Trophoblast cell (in vitro differentiated cells and primary cell): ENCODE data around the gene ZNF580.
A peak's percentile ranks its signal among the peaks of the same experiment; 100 is the strongest.

Experiments
- DNase-seq, 2 donors: peaks; one replicate each; pipeline ENCODE4 v3.0.0-alpha.2; 2016
- H2AFZ ChIP-seq: 2 replicates; pipeline ENCODE4 v1.6.1; 2013; ENCODE audit warnings: low read length, moderate library complexity, mild to moderate bottlenecking; ENCODE audit not compliant: insufficient read depth, poor library complexity
- H2AK5ac ChIP-seq: 2 replicates; pipeline ENCODE4 v1.6.1; 2013; ENCODE audit warnings: mild to moderate bottlenecking, low read length
- H2BK120ac ChIP-seq: 2 replicates; pipeline ENCODE4 v1.6.1; 2013; ENCODE audit warnings: low read length, mild to moderate bottlenecking, moderate library complexity; ENCODE audit not compliant: insufficient read depth, poor library complexity
- H2BK12ac ChIP-seq: 2 replicates; pipeline ENCODE4 v1.6.1; 2013; ENCODE audit warnings: mild to moderate bottlenecking, low read length, moderate library complexity
- H2BK5ac ChIP-seq: 2 replicates; pipeline ENCODE4 v1.6.1; 2013; ENCODE audit warnings: low read length, low read depth, moderate library complexity, mild to moderate bottlenecking; ENCODE audit not compliant: poor library complexity
- H3K14ac ChIP-seq: 2 replicates; pipeline ENCODE4 v1.6.1; 2013; ENCODE audit warnings: mild to moderate bottlenecking, low read length
- H3K18ac ChIP-seq: 2 replicates; pipeline ENCODE4 v1.6.1; 2013; ENCODE audit warnings: mild to moderate bottlenecking, low read length
- H3K23ac ChIP-seq: 2 replicates; pipeline ENCODE4 v1.6.1; 2013; ENCODE audit warnings: low read length
- H3K27ac ChIP-seq: 2 replicates; pipeline ENCODE4 v1.5.1; 2013; ENCODE audit warnings: low read depth, mild to moderate bottlenecking, inconsistent platforms, low read length, moderate library complexity
- H3K27me3 ChIP-seq: 2 replicates; pipeline ENCODE4 v1.6.1; 2013; ENCODE audit warnings: inconsistent platforms, mild to moderate bottlenecking, low read length, moderate library complexity; ENCODE audit not compliant: insufficient read depth
- H3K36me3 ChIP-seq, 2 experiments: 1 replicate in 1 of 2; 2 replicates in 1 of 2; pipeline ENCODE4 v1.6.1; 2013; ENCODE audit warnings: low read length in 2 of 2, mild to moderate bottlenecking in 2 of 2, moderate library complexity in 1 of 2; ENCODE audit not compliant: insufficient read depth in 2 of 2, control insufficient read depth in 1 of 2
- H3K4ac ChIP-seq: 2 replicates; pipeline ENCODE4 v1.6.1; 2013; ENCODE audit warnings: low read depth, mild to moderate bottlenecking, low read length, moderate library complexity
- H3K4me1 ChIP-seq, 2 experiments: 1 replicate in 1 of 2; 2 replicates in 1 of 2; pipeline ENCODE4 v1.6.1; 2013; ENCODE audit warnings: low read length in 2 of 2, mild to moderate bottlenecking in 2 of 2, moderate library complexity in 1 of 2; ENCODE audit not compliant: insufficient read depth in 2 of 2, control insufficient read depth in 1 of 2
- H3K4me2 ChIP-seq: 2 replicates; pipeline ENCODE4 v1.6.1; 2013; ENCODE audit warnings: inconsistent platforms, mild to moderate bottlenecking, low read length, moderate library complexity
- H3K4me3 ChIP-seq: 2 replicates; pipeline ENCODE4 v1.5.1; 2013; ENCODE audit warnings: mild to moderate bottlenecking, low read depth, low read length, inconsistent platforms
- H3K79me1 ChIP-seq: one replicate; pipeline ENCODE4 v1.6.1; 2013; ENCODE audit warnings: low read length
- H3K79me2 ChIP-seq: 2 replicates; pipeline ENCODE4 v1.6.1; 2013; ENCODE audit warnings: low read length, mild to moderate bottlenecking; ENCODE audit not compliant: control insufficient read depth, insufficient read depth, poor library complexity
- H3K9ac ChIP-seq: 2 replicates; pipeline ENCODE4 v1.6.1; 2013; ENCODE audit warnings: mild to moderate bottlenecking, low read length
- H3K9me3 ChIP-seq: 2 replicates; pipeline ENCODE4 v1.6.1; 2013; ENCODE audit warnings: low read depth, mild to moderate bottlenecking, control low read depth, inconsistent platforms, low read length; ENCODE audit not compliant: insufficient read depth
- H4K12ac ChIP-seq: 2 replicates; pipeline ENCODE4 v1.6.1; 2013; ENCODE audit warnings: low read depth, mild to moderate bottlenecking, low read length, moderate library complexity
- H4K8ac ChIP-seq: 2 replicates; pipeline ENCODE4 v1.6.1; 2013; ENCODE audit warnings: low read depth, mild to moderate bottlenecking, low read length, moderate library complexity
- H4K91ac ChIP-seq: one replicate; pipeline ENCODE4 v1.6.1; 2013; ENCODE audit warnings: low read depth, mild to moderate bottlenecking, low read length, moderate library complexity
- WGBS: extraction: QIAGEN DNeasy Blood & Tissue Kit; methylation state at CpG from one replicate; pipeline ENCODE4 v1.1.7; 2013; ENCODE audit warnings: missing lambda C conversion rate; ENCODE audit not compliant: insufficient read length, insufficient coverage; ENCODE audit errors: extremely low coverage; 5-methylcytosine and 5-hydroxymethylcytosine counted together

The ZNF580 gene

DNA sequence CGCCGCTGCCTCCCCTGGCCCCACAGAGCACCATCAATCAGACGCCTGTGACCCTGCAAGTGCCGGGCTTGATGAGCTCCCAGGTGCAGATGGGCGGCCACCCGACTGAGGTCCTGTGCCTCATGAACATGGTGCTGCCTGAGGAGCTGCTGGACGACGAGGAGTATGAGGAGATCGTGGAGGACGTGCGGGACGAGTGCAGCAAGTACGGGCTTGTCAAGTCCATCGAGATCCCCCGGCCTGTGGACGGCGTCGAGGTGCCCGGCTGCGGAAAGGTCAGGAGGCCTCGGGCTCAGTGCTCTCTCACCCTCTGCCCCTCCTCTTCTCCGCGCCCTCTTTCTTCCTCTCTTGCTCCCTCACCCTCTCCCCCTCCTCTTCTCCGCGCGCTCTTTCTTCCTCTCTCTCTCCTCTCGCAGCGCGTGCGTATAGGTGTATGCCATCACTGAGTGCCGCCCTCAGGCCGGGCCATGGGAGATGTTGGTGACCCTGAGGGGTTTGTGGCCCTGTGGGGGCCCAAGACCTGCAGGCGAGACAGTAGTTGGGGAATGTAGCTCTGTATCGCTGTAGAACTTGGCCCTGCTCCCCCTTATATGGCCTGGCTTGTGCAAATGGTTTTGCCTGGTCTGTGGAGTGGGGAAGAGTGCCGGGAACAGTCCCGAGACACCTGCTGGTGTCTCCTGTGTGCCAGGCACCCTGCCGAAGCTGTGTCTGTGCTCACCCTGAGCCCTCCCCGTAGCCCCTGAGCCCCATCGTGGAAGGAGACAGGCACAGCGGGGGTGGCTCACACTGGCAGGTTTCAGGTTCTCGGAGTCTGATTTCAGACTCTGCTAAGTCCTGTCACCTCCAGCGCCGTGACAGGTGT lies 28.8 kb downstream of the ZNF580 start:
- Histone ChIP-seq H3K4me3 (no peak overlapping the region), H3K9ac (no peak overlapping the region), H3K4ac (no peak overlapping the region), H2AK5ac (no peak overlapping the region), H2BK5ac (no peak overlapping the region), H3K23ac (no peak overlapping the region), H3K9me3 (peaks cover 2% of the 10 kb centered on the region), H3K4me2 (no peak overlapping the region), H4K91ac (no peak overlapping the region), H4K8ac (no peak overlapping the region), H3K4me1 (peaks cover 0 to 3% of the 10 kb centered on the region in 2 experiments), H2BK120ac (no peak overlapping the region), H2AFZ (no peak overlapping the region), H3K27me3 (no peaks in the 10 kb centered on the region), H2BK12ac (no peak overlapping the region), H3K36me3 (peaks cover 68 to 80% of the 10 kb centered on the region in 2 experiments), H3K79me1 (no peaks in the 10 kb centered on the region), H3K79me2 (no peaks in the 10 kb centered on the region), H3K14ac (no peak overlapping the region), H3K27ac (no peak overlapping the region), H4K12ac (no peak overlapping the region), H3K18ac (no peak overlapping the region)
- no peak for DNase-seq
- 93% methylated on average over 5 of the region's 43 CpGs for WGBS

DNA sequence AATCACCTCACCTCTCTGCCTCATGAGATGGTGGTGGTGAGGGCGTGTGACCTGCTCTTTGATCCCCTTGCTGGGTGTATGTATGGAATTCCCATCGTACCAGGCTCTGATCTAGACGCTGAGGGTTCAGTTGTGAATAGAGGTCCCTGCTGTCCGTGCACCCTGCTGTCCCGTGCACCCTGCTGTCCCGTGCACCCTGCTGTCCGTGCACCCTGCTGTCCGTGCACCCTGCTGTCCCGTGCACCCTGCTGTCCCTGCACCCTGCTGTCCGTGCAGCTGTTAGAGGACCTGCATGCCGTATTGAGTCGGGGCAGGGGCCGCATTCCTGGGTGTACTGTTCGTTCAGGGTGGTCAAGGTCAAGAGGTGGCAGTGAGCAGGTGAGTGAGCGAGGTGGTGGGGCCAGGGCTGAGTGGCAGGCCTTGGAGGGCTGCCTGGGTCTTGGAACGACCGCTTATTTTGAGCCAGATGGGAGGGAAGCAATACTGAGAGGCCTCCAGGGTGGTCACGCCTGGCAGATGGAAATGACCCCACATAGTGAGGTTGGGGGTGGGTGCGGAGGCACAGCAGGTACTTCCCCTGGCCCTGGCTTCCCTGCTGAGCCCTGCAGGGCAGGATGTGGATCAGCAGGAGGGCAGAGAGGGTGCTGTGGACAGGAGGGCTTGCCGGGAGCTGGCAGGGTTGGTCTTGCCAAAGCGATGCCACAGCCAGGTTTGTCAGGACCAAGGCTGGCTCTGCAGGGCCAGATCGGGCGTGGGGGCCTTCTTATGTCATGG lies 29.7 kb downstream of the ZNF580 start:
- DNase-seq, result no peak
- Histone ChIP-seq H3K79me2 (peaks cover 4% of the 10 kb centered on the region), H3K4me1 (peaks cover 0 to 3% of the 10 kb centered on the region in 2 experiments), H3K27me3 (no peaks in the 10 kb centered on the region), H3K4ac (no peak overlapping the region), H4K8ac (no peak overlapping the region), H4K91ac (no peak overlapping the region), H2AFZ (no peak overlapping the region), H3K9ac (no peak overlapping the region), H3K14ac (no peak overlapping the region), H4K12ac (no peak overlapping the region), H3K18ac (no peak overlapping the region), H2BK120ac (no peak overlapping the region), H3K27ac (no peak overlapping the region), H2AK5ac (no peak overlapping the region), H3K9me3 (peaks cover 2% of the 10 kb centered on the region), H3K36me3 (peaks cover 62 to 74% of the 10 kb centered on the region in 2 experiments), H3K4me2 (no peak overlapping the region), H3K79me1 (peaks cover 4% of the 10 kb centered on the region), H2BK12ac (no peak overlapping the region), H3K23ac (no peak overlapping the region), H2BK5ac (no peak overlapping the region), H3K4me3 (peak overlapping the region; percentile 8)
- no CpG with 5 or more reads among the region's 23 CpGs for WGBS

DNA sequence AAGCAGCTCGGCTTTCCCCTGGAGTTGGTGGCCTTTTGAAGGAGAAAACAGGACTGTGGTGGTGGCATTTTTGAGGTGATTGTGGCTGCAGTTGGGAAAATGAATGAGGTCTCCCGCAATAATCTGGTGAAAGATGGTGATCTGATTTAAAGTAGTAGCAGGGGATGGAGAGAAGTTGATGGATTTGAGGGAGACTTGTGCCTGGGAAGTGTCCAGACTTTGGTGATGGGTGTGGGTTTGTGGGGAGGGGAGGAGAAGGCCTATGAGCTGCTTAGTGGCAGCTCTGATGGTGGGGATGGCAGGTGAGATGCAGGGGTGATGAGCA lies 30.2 kb downstream of the ZNF580 start:
- H3K9me3 ChIP-seq, result peaks cover 2% of the 10 kb centered on the region
- H3K27ac ChIP-seq, result no peak overlapping the region
- H3K9ac ChIP-seq, result no peak overlapping the region
- DNase-seq, result no peak
- no peaks in the 10 kb centered on the region for H3K27me3 ChIP-seq
- H3K79me1 ChIP-seq, result peaks cover 4% of the 10 kb centered on the region
- H3K4me2 ChIP-seq, result no peak overlapping the region
- no peak overlapping the region for H4K91ac ChIP-seq
- no peak overlapping the region for H3K14ac ChIP-seq
- no peak overlapping the region for H2BK5ac ChIP-seq
- H2BK12ac ChIP-seq, result no peak overlapping the region
- H4K8ac ChIP-seq, result no peak overlapping the region
- no peak overlapping the region for H3K4me3 ChIP-seq
- no peak overlapping the region for H2AFZ ChIP-seq
- no peak overlapping the region for H2BK120ac ChIP-seq
- H3K23ac ChIP-seq, result no peak overlapping the region
- no CpG with 5 or more reads among the region's 2 CpGs for WGBS
- no peak overlapping the region for H4K12ac ChIP-seq
- no peak overlapping the region for H3K4ac ChIP-seq
- H2AK5ac ChIP-seq, result no peak overlapping the region
- peaks cover 58 to 69% of the 10 kb centered on the region in 2 experiments for H3K36me3 ChIP-seq
- no peak overlapping the region for H3K18ac ChIP-seq
- peaks cover 0 to 6% of the 10 kb centered on the region in 2 experiments for H3K4me1 ChIP-seq
- peaks cover 8% of the 10 kb centered on the region for H3K79me2 ChIP-seq

DNA sequence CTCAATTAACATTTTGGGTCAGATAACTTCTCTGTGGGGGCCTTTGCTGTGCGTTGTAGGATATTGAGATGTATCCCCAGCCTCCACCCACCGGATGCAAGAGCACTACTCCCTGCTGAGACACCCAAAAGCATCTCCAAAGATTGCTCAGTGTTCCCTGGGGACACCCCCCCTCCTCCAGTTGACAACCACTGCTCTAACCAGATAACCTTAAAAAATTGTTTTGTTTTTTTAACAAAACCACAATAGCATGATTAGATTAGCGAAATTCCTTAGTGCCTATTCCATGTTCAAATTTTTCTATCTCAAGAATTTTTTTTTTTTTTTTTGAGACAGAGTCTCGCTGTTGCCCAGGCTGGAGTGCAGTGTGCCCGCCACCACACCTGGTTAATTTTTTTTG lies 31.6 kb downstream of the ZNF580 start:
- Histone ChIP-seq H3K4ac (peak overlapping the region; percentile 17), H3K4me3 (no peak overlapping the region), H3K9ac (no peak overlapping the region), H3K4me1 (peaks cover 0 to 6% of the 10 kb centered on the region in 2 experiments), H3K23ac (no peak overlapping the region), H3K4me2 (no peak overlapping the region), H3K79me1 (peaks cover 4% of the 10 kb centered on the region), H3K9me3 (peaks cover 2% of the 10 kb centered on the region), H2BK12ac (no peak overlapping the region), H3K27ac (no peak overlapping the region), H4K8ac (no peak overlapping the region), H3K27me3 (no peaks in the 10 kb centered on the region), H2AK5ac (no peak overlapping the region), H2AFZ (no peak overlapping the region), H3K18ac (no peak overlapping the region), H4K12ac (no peak overlapping the region), H3K79me2 (peaks cover 9% of the 10 kb centered on the region), H2BK120ac (no peak overlapping the region), H4K91ac (no peak overlapping the region), H3K36me3 (peaks cover 47 to 58% of the 10 kb centered on the region in 2 experiments), H2BK5ac (no peak overlapping the region), H3K14ac (no peak overlapping the region)
- no CpG with 5 or more reads among the region's 5 CpGs for WGBS
- no peak for DNase-seq
